Upper lobe of left lung (tissue), 6 donors: ENCODE measurements around the gene DPF3. TPM values are rescaled to one million over a fixed set of nuclear protein-coding genes. Genes with fewer than 3 reads are reported as not detected.

Experiments
- ATAC-seq, 2 donors: fragments of 200-7000 bp; cut with Tn5 transposase; one replicate each; pipeline ENCODE4 v1.9.1; 2022; ENCODE audit warnings: mild to moderate bottlenecking in 2 of 2, moderate library complexity in 2 of 2; ENCODE audit not compliant: low FRiP score in 2 of 2
- DNase-seq, 2 donors: peaks; one replicate each; pipeline ENCODE4 v3.0.0-alpha.2; 2019 to 2020
- H3K27ac ChIP-seq, 4 donors: fragments of 200-600 bp; sonication (generic); one replicate each; pipeline ENCODE4 v1.5.1; 2016 to 2019
- H3K27me3 ChIP-seq, 4 donors: fragments of 200-600 bp; sonication (generic); one replicate each; pipeline ENCODE4 v1.5.1; 2017 to 2019
- H3K36me3 ChIP-seq, 4 donors: fragments of 200-600 bp; sonication (generic); one replicate each; pipeline ENCODE4 v1.5.1; 2016 to 2019
- H3K4me1 ChIP-seq, 4 donors: fragments of 200-600 bp; sonication (generic); one replicate each; pipeline ENCODE4 v1.5.1; 2018 to 2019
- H3K4me3 ChIP-seq, 4 donors: fragments of 200-600 bp; sonication (generic); one replicate each; pipeline ENCODE4 v1.5.1; 2017 to 2019; ENCODE audit warnings: mild to moderate bottlenecking in 2 of 4, moderate library complexity in 1 of 4
- H3K9me3 ChIP-seq, 4 donors: fragments of 200-600 bp; sonication (generic); one replicate each; pipeline ENCODE4 v1.5.1; 2018 to 2019
- CTCF ChIP-seq, 6 experiments: fragments of 450-650 bp in 4 of 6; fragments of 200-600 bp in 2 of 6; sonication (generic) in 2 of 6; IDR thresholded peaks; one replicate each; pipeline ENCODE4 v1.5.1; 2016 to 2019; ENCODE audit warnings: antibody characterized with exemption in 6 of 6
- EP300 ChIP-seq, 4 donors: sonication (generic); formaldehyde crosslinking; IDR thresholded peaks; one replicate each; pipeline ENCODE4 v1.5.1; 2017; ENCODE audit warnings: antibody characterized with exemption in 4 of 4, control low read depth in 2 of 4
- POLR2A ChIP-seq, 4 donors: fragments of 450-650 bp; IDR thresholded peaks; one replicate each; pipeline ENCODE4 v1.5.1; 2016 to 2017; ENCODE audit warnings: antibody characterized with exemption in 4 of 4, mild to moderate bottlenecking in 2 of 4
- POLR2AphosphoS5 ChIP-seq, 2 donors: sonication (generic); formaldehyde crosslinking; IDR thresholded peaks; one replicate each; pipeline ENCODE4 v1.5.1; 2017; ENCODE audit warnings: antibody characterized with exemption in 2 of 2
- WGBS, 2 donors: methylation state at CpG; one replicate each; pipeline ENCODE4 v1.1.5; 2017 to 2018; 5-methylcytosine and 5-hydroxymethylcytosine counted together
- total RNA-seq, 6 donors: library from RNA; depleted of rRNA in 4 of 6; stranded (reverse); fragments of >200 nt in 4 of 6; gene quantifications; one replicate each; pipeline versions ENCODE4 v1.1.0 to v1.2.1, GENCODE V29; 2016 to 2021
- donor health status: DM: no; HTN: no; CAD: no; lungs with moderate emphysema.
- donor health status: DM: no; HTN: yes; CAD: no; lungs with severe emphysema.

Gene DPF3
- total RNA-seq, 6 donors from 2014 or later: 0.30 to 1.3 (median 1.0) TPM

- ATAC-seq (no peak), DNase-seq (no peak)
- H3K4me1 ChIP-seq: no peaks in the 10 kb centered on the region
- peaks cover 0 to 3% (median 0%) of the 10 kb centered on the region in 4 donors for H3K9me3 ChIP-seq
- H3K36me3 ChIP-seq: no peaks in the 10 kb centered on the region
- 77 to 90% methylated on average over 2 of the region's 2 CpGs for WGBS, 2 donors
- H3K27me3 ChIP-seq: no peaks in the 10 kb centered on the region
- no peak overlapping the region for H3K27ac ChIP-seq
- H3K4me3 ChIP-seq: no peak overlapping the region
- TF ChIP-seq POLR2AphosphoS5 (IDR thresholded peaks at IDR 0.05) (no peak), EP300 (IDR thresholded peaks at IDR 0.05) (no peak), POLR2A (IDR thresholded peaks at IDR 0.05) (no peak), CTCF (IDR thresholded peaks at IDR 0.05) (no peak)
Measured at GRCh38 chr14:72686832-72687231, 207.1 kb downstream of the DPF3 start.

DNA sequence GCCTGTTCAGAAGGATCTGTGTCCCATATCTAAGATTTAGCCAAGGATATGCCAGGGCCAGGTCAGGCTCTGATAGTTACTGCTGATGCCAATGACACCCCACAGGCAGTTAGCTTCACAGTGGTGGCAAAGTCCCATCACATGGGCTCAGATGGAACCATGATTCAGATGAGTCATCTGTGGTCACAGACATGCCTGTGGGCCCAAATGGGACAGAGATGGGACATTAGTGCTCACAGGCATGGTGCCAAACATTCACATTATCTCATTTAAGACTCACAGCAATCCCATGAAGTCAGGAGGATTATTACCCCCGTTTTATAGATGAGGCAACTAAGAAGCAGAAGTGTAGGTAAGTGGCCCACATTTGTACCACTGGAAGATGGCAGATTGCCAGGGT lies 207.8 kb downstream of the DPF3 start:
- ATAC-seq (no peak), DNase-seq (no peak)
- TF ChIP-seq POLR2A (IDR thresholded peaks at IDR 0.05) (no peak), POLR2AphosphoS5 (IDR thresholded peaks at IDR 0.05) (no peak), CTCF (IDR thresholded peaks at IDR 0.05) (no peak), EP300 (IDR thresholded peaks at IDR 0.05) (no peak)
- H3K27me3 ChIP-seq: no peaks in the 10 kb centered on the region
- H3K9me3 ChIP-seq: peaks cover 0 to 3% (median 0%) of the 10 kb centered on the region in 4 donors
- H3K27ac ChIP-seq: no peak overlapping the region
- no peaks in the 10 kb centered on the region for H3K4me1 ChIP-seq
- WGBS, 2 donors: 78 to 81% methylated on average over 1 of the region's 1 CpG
- no peaks in the 10 kb centered on the region for H3K36me3 ChIP-seq
- no peak overlapping the region for H3K4me3 ChIP-seq

DNA sequence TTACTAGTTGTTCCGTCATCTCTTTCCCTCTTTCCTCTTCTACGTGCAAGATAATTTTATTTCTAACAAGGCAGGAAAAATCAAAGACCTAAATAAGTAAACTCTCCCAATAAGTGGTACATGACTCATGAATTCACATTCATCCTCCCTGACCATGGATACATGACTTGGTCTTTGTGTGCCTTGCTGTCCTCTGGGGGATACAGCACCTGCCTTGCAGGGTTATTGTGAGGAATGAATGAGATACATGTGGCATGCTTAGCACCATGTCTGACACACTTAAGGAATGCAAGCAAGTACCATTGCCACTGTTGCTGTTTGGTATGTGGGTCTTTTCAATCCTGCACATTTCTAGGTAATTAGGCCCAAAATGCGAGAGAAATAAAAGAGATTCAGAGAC lies 208.4 kb downstream of the DPF3 start:
- Histone ChIP-seq H3K4me1 (no peaks in the 10 kb centered on the region), H3K4me3 (no peak overlapping the region), H3K9me3 (peaks cover 0 to 3% (median 0%) of the 10 kb centered on the region in 4 donors), H3K36me3 (no peaks in the 10 kb centered on the region), H3K27ac (no peak overlapping the region), H3K27me3 (no peaks in the 10 kb centered on the region)
- ATAC-seq: no peak
- DNase-seq: no peak
- 93 to 96% methylated on average over 3 of the region's 3 CpGs for WGBS, 2 donors
- TF ChIP-seq POLR2A (IDR thresholded peaks at IDR 0.05): no peak
- TF ChIP-seq EP300 (IDR thresholded peaks at IDR 0.05): no peak
- TF ChIP-seq CTCF (IDR thresholded peaks at IDR 0.05): no peak
- TF ChIP-seq POLR2AphosphoS5 (IDR thresholded peaks at IDR 0.05): no peak

DNA sequence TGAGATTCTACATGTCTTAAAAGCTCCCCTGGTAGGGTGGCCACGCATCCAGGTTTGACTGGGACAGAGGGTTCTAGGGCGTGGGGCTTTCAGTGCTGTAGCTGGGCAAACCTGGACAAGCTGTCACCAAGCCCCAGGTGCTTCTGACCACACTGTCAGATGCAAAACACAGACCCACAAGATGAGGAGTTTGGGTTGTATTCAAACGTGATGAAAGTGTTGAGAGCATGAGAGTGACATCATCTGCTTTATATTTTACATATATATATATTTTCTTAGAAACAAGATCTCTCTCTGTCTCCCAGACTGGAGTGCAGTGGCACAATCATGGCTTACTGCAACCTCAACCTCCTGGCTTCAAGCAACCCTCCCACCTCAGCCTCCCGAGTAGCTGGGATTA lies 210.1 kb downstream of the DPF3 start:
- DNase-seq (no peak), ATAC-seq (no peak)
- Histone ChIP-seq H3K36me3 (no peaks in the 10 kb centered on the region), H3K27me3 (no peaks in the 10 kb centered on the region), H3K4me1 (no peaks in the 10 kb centered on the region), H3K4me3 (no peak overlapping the region), H3K9me3 (peaks cover 0 to 3% (median 0%) of the 10 kb centered on the region in 4 donors), H3K27ac (no peak overlapping the region)
- TF ChIP-seq POLR2AphosphoS5 (IDR thresholded peaks at IDR 0.05) (no peak), POLR2A (IDR thresholded peaks at IDR 0.05) (no peak), EP300 (IDR thresholded peaks at IDR 0.05) (no peak), CTCF (IDR thresholded peaks at IDR 0.05) (no peak)
- WGBS, 2 donors: 72% methylated on average over 4 of the region's 4 CpGs

DNA sequence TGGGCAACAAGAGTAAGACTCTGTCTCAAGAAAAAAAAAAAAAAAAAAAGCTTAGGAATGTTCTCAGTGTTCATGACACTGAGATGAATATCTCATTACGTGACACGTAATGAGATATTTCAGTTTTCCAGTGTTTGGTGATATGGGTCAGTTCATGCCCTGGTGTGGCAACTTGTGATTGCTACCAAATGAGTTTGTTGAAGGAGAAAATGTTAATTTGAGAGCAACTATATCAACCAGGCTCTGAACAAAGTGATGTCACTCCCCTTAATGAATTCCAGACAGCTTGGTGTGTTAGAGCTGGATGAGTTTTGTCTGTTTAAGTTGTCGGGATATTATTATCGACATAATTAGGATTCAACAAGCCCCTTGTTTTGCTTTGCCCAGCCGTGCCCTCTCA lies 211.7 kb downstream of the DPF3 start:
- Histone ChIP-seq H3K27me3 (no peaks in the 10 kb centered on the region), H3K4me3 (no peak overlapping the region), H3K4me1 (no peaks in the 10 kb centered on the region), H3K9me3 (peaks cover 0 to 3% (median 0%) of the 10 kb centered on the region in 4 donors), H3K27ac (no peak overlapping the region), H3K36me3 (no peaks in the 10 kb centered on the region)
- no peak for ATAC-seq
- no peak for TF ChIP-seq POLR2A (IDR thresholded peaks at IDR 0.05)
- no peak for TF ChIP-seq EP300 (IDR thresholded peaks at IDR 0.05)
- no peak for TF ChIP-seq POLR2AphosphoS5 (IDR thresholded peaks at IDR 0.05)
- TF ChIP-seq CTCF (IDR thresholded peaks at IDR 0.05): no peak
- no peak for DNase-seq
- WGBS, 2 donors: 80 to 89% methylated on average over 5 of the region's 5 CpGs
